ENCODE results near the gene GABRB2. TPM values are rescaled to one million over a fixed set of nuclear protein-coding genes. Genes with fewer than 3 reads are reported as not detected.
"Not testable (repeated sequence)": the region's sequence is repeated elsewhere in the genome, so short reads cannot be mapped to it uniquely, and the experiment has no call there.

Gene GABRB2
- total RNA-seq, 2 experiments from 2014 or later = not detected

DNA sequence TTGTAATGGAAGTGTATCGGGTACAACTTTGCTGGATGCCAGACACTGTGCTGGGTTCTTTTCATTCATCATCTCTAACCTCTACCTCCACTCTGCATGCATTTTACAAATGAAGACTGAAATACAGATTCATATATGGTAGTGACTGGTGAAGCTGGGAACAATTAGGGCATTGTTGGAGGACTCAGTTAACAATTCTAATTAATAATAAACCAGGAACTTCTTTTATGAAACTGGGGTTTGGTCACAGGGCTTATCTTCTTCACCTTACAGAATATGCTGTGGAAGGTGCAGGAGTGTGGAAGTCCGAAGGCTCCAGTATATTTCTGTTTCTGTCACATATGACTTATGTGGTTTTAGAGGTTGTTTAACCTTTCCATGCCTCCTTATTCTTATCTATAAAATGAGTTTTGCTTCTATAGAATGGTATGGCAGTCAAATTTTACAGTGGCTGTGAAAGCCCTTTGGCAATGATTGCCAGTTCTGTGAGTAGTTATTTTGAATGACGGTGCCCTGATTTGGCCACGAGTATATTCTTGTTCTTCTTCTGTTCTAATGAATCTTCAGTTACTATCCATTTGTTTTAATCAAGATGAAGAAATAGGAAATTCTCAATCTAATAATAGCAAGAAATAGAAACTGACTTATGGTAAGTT, 284.7 kb downstream of the GABRB2 start:
- H3K36me3 Mint-ChIP-seq = no peaks in the 10 kb centered on the region
- ATAC-seq (ENCODE audit: low read depth) (no peak), DNase-seq (no peak)
- H3K4me1 Mint-ChIP-seq = no peaks in the 10 kb centered on the region
- no peak overlapping the region for H3K27ac Mint-ChIP-seq
- no peaks in the 10 kb centered on the region for H3K9me3 Mint-ChIP-seq
- POLR2A ChIA-PET = no interaction called here
- H3K27me3 Mint-ChIP-seq = no peaks in the 10 kb centered on the region
- no peak overlapping the region for H3K4me3 Mint-ChIP-seq

DNA sequence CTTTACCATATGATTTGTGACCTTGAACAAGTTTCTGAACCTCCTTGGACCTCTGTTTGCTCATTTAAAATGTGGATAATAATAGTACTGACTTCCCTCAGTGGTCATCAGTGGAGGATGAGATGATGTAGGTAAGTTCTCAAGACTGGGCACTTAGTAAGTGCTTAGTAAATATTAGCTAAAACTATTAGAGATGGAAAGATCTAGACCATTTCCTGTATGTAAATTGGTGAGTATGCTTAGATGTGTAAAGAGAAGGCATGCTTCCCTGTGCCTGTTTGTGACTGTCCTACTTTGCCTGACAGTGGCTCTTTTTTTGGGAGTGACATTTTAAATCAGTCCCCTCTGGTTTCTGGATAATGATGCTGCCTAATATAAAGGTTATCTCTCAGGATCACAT, 288.1 kb downstream of the GABRB2 start:
- Mint-ChIP-seq H3K36me3 (no peaks in the 10 kb centered on the region), H3K9me3 (no peaks in the 10 kb centered on the region), H3K4me1 (no peaks in the 10 kb centered on the region), H3K4me3 (no peak overlapping the region), H3K27me3 (no peaks in the 10 kb centered on the region), H3K27ac (no peak overlapping the region)
- DNase-seq = no peak
- POLR2A ChIA-PET = no interaction called here
- no peak for ATAC-seq (ENCODE audit: low read depth)

DNA sequence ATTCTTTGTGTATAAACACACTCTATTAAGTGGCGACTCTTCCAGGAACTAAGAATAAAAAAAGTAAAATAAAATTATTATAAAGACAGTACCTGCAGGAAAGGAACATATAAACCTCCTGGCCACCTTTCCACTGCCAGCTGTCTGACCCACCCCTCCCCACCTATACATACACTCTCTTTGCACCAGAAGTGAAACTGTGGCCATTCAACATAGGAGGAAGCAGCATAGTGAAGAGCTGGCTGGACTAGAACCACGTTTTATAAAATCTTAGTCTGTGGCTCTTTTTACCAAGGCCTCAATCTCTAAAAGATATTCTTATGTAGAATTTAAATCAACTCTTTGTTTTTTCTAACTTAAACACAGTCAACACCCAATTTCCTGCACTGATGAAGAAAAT, 289.6 kb downstream of the GABRB2 start:
- DNase-seq = no peak
- no peaks in the 10 kb centered on the region for H3K4me1 Mint-ChIP-seq
- no peak for ATAC-seq (ENCODE audit: low read depth)
- no peak overlapping the region for H3K27ac Mint-ChIP-seq
- H3K9me3 Mint-ChIP-seq = no peaks in the 10 kb centered on the region
- no peaks in the 10 kb centered on the region for H3K27me3 Mint-ChIP-seq
- POLR2A ChIA-PET = no interaction called here
- H3K4me3 Mint-ChIP-seq = no peak overlapping the region
- no peaks in the 10 kb centered on the region for H3K36me3 Mint-ChIP-seq

DNA sequence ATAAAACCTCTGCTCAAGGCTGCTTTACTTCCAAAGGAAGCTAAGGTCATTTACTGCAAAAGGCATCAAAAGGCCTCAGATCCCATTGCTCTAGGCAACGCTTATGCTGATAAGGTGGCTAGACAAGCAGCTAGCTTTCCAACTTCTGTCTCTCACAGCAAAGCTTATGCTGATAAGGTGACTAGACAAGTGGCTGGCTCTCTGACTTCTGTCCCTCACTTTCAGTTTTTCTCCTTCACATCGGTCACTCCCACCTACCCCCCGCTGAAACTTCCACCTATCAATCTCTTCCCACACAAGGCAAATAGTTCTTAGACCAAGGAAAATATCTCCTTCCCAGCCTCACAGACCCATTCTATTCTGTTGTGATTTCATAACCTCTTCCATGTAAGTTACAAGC, 293.6 kb downstream of the GABRB2 start:
- DNase-seq; H3K4me1 Mint-ChIP-seq; H3K36me3 Mint-ChIP-seq; ATAC-seq (ENCODE audit: low read depth); H3K4me3 Mint-ChIP-seq; H3K27me3 Mint-ChIP-seq; H3K27ac Mint-ChIP-seq; H3K9me3 Mint-ChIP-seq; POLR2A ChIA-PET: not testable (repeated sequence)

DNA sequence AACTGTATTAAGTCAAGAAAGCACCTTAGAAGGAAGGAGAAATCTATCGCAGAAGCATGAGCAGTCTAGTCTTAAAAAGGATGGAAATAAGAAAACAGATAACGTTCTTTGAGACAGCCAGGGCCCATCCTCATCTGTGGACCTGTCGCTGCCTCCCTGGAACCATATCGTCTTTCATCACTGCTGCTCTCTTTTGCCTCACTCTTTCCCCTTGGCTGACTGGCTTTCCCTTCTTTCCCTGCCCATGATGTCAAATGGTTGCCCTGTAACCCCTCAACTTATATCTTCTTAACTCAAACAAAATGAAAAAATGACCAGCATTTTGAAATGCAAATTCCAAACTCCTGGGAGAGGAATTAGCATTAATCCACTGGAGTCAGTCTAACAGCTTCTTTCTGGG, 299.8 kb downstream of the GABRB2 start:
- Mint-ChIP-seq H3K27me3 (no peaks in the 10 kb centered on the region), H3K4me1 (no peaks in the 10 kb centered on the region), H3K27ac (no peak overlapping the region), H3K9me3 (peaks cover 4% of the 10 kb centered on the region), H3K4me3 (no peak overlapping the region), H3K36me3 (no peaks in the 10 kb centered on the region)
- no peak for ATAC-seq (ENCODE audit: low read depth)
- no peak for DNase-seq
- POLR2A ChIA-PET = no interaction called here

DNA sequence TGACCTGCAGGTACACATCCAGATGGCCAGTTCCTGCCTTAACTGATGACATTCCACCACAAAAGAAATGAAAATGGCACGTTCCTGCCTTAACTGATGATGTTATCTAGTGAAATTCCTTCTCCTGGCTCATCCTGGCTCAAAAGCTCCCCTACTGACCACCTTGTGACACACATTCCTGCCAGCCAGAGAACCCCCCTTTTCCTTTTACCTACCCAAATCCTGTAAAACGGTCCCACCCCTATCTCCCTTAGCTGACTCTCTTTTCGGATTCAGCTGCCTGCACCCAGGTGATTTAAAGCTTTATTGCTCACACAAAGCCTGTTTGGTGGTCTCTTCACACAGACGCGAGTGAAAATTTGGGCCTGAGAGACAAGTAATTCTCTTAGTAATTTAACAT, 300.7 kb downstream of the GABRB2 start:
- DNase-seq; H3K27me3 Mint-ChIP-seq; H3K36me3 Mint-ChIP-seq; POLR2A ChIA-PET; H3K9me3 Mint-ChIP-seq; H3K4me1 Mint-ChIP-seq; H3K4me3 Mint-ChIP-seq; H3K27ac Mint-ChIP-seq; ATAC-seq (ENCODE audit: low read depth): not testable (repeated sequence)

Other genes starting within 250 kb of the GABRB2 start
- gene GABRA6, start 139.0 kb upstream of the GABRB2 start, total RNA-seq = not detected

Measured in activated naive CD8-positive, alpha-beta T cell treated with anti-CD3 and anti-CD28 coated beads, Interleukin-2, amount 10 ng/mL, durations not matched to agents 7 days and 5 days (primary cell).